Raji (cell line): ENCODE data around the gene CSRP2.

Experiments used
- POLR2A ChIP-seq: IDR thresholded peaks from 2 replicates; pipeline ENCODE4 v1.6.1; 2011; ENCODE audit warnings: low read depth, low read length, control low read depth; ENCODE audit not compliant: insufficient read depth

The CSRP2 gene

GRCh38 chr12:76878899-76879709 is at the start of gene CSRP2:
Gene CSRP2, minus strand, starts transcription at chr12:76879019. Its CDS starts 12,759 bp downstream, at chr12:76866260.
- TF ChIP-seq POLR2A = no peak

GRCh38 chr12:76927170-76927784 is 48.5 kb upstream of the CSRP2 start:
- no peak for TF ChIP-seq POLR2A

- no peak for TF ChIP-seq POLR2A
Measured at GRCh38 chr12:76925135-76925534, 46.3 kb upstream of the CSRP2 start.

DNA sequence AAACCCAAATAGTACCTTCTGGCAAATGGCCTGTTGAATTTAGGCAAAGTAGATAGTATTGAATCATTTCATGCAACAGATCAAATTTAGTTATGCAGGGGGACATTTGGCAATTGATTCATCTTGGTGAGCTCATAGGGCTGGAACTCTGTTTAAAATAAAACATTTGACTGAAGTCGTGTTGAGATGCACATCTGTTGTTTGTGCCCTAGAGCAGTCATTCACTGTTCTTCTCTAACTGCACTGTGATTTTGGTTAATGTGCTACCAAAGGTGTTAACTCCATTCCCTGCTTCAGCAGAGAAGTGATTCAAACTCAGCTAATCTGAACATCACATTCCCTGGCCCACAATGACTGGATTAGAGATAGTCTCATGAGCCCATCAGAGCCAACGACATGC is 44.0 kb upstream of the CSRP2 start:
- no peak for TF ChIP-seq POLR2A

- TF ChIP-seq POLR2A = no peak
Measured at GRCh38 chr12:76921891-76922664, 43.3 kb upstream of the CSRP2 start.

DNA sequence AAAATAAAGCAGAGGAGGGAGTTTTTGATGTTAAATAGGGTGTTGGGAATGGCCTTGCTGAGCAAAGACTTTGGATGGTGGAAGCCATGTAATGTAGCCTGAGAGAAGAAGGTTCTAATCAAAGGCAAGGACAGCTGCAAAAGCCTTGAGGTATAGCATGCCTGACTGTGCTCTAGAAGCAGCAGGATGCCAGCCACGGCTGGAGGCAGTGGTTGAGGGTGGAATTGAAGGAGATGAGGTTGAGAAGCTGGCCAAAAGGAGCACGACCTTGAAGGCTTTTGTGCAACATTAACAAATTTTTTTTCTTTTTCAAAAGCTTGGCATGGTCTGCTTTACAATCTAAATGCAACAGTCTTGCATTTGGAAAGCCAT is 42.3 kb upstream of the CSRP2 start:
- no peak for TF ChIP-seq POLR2A

DNA sequence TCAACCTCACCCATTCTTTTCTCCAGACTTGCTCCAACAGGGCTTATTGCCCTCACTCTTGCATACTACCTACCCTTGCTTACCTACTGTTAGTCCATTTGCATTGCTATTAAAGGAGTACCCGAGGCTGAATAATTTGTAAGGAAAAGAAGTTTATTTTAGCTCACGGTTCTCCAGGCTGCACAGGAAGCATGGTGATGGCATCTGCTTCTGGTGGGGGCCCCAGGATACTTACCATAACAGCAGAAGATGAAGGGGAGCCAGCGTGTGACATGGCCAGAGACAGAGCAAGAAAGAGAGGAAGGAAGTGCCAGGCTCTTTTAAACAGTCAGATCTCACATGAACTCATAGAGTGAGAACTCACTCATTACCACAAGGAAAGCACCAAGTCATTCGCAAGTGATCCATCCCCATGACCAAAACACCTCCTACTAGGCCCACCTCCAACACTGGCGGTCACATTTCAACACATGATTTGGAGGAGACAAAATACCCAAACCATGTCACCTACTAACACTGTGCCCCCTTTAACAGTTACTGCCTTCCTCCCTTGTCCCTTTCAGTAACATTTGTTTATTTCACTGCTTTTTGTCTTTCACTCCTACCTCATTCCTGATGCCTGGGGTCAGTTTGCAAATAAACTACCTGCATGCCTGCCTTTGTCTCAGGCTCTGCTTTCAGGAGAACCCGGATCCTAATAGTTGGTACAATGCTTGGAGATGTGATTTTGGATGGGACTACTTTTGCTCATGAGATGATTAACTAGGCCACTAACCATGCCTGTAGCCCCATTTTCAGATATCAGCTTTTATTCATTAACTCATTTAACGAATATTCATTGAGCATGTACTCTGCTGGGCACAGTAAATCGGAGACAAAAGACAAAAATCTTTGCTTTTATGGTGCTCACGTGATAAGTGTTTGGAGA is 41.6 kb upstream of the CSRP2 start:
- TF ChIP-seq POLR2A = no peak

DNA sequence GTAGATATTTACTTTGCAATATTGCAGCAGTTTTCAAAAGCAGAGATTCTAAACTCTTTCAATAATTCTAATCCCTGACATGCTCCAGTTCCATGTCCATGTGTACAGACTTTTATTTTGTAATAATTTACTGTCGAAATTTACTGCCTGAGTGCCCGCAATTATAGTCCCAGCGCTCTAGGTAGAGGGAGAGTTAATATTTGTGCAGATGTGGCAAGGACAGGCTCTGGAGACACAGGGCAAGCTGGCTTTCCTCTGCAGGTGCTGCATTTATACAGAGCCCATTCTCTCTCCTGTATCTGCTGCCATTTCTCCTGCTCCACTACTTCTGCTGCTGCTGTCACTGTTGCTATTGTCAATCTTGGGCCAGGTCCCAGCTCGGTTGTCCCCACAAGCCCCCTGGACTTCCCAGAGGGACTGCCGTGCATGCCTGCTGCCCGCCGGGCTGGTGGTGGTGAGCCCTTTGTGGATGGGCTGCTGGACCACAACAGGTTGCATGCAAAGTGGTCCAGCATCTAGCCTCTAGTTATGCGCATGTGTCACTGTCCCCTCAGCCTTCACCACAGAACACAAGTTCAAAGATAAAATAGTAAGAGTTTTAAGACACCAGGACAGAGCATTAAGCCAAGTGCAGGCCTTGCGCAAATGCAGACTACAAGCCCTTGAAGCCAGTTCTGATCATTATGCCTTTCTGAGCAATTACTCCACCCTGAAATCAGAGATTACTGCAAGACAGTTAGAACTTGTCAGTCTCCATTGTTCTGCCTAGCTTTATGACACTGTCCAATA is 40.8 kb upstream of the CSRP2 start:
- TF ChIP-seq POLR2A = no peak

DNA sequence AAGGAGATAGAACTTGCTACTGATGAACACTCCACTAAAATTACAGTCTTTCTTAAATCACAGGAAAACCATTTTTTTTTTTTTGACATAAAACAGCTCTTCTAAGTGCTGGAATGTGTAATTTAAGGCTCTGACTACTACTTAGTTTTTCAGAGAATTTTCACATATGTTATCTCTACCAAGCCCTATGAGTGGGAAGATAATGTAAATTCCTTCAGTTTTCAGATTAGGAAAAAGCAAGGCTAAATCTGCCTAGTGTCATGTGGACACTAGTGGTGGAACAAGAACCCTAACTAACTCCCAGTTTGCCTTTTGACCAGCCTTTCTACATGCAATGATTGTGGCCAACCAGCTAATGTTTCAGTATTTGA is 37.3 kb upstream of the CSRP2 start:
- no peak for TF ChIP-seq POLR2A

DNA sequence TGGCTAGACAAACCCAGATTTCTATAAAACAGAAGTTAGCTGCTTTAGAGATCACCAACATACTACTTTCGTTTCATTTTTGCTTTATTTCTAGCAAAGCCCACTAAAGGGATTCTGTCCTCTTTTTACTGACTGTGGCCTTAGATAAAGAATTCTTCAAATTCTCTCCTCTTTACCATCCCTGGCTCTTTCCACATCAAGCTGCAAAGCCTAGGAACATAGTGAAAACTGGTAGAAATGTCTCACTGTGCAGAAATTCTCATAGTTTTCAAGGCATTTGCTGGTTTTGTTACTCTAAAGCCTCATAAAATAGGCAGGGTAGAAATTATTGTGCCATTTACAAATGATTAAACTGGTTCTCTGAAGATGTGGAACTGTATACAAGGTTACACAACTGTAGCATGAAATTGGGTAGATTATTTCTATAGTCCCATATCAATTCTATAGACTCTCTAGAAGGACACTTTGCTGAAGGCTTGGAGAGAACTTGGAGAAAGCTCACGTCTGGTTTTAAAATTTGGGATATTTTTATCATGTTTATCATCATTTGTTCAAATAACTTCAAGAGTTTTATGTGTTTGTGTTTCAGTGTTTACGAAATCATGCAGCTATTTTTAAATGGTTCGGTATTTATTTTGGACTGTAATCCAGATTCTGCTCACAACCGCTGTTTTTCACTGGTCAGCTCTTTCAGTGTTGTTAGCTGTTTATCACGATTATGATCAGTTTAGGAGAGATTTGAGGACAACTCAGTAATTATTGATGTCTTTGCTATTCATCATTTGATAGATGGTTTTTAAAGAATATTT is 36.7 kb upstream of the CSRP2 start:
- no peak for TF ChIP-seq POLR2A

DNA sequence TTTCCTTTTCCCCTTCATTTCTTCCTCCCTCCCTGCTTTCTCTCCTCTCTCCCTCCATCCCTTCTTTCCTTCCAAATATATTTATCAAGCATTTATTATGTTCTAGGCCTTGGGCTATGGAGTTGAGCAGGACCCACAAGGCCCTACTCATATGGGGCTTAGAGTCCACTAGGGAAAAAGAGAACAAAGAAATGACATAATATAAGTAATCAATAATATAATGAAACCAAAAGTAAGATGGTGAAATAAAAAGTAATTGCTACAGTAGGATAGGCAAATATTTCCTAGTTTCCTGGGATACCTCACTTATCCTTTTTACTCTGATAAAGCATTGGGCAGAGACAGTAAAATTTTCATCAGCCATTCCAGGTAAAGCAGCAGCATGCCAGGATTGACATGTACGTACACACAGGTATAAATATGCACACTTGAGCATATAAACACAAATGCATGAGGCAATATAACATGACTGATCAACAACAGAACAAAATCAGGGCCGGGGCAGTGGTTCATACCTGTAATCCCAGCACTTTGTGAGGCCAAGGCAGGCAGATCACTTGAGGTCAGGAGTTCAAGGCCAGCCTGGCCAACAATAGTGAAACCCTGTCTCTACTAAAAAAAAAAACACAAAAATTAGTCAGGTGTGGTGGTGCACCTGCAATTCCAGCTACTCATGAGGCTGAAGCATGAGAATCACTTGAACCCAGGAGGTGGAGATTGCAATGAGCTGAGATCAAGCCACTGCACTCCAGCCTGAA is 35.5 kb upstream of the CSRP2 start:
- TF ChIP-seq POLR2A = no peak

DNA sequence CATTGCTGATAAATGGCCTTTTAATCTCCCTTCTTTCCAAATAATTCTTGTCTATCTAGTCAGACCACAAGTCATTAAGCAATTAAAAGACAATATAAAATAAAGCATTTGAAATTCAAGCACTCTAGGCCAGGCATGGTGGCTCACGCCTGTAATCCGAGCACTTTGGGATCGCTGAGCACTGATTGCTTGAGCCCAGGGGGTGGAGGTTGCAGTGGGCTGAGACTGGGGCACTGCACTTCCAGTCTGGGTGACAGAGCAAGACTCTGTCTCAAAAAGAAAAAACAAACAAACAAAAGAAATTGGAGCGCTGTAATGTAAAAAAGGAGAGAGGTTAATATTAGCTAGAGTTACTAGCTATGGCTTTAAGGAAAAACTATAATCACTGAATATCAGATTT is 30.5 kb upstream of the CSRP2 start:
- TF ChIP-seq POLR2A = no peak

GRCh38 chr12:76908303-76909017 is 29.6 kb upstream of the CSRP2 start:
- no peak for TF ChIP-seq POLR2A
